Hepatic stellate cell (primary cell): ENCODE data around the gene RNF5.
"Not testable (repeated sequence)": the region's sequence is repeated elsewhere in the genome, so short reads cannot be mapped to it uniquely, and the experiment has no call there.

Experiments used
- DNase-seq: peaks from one replicate; pipeline ENCODE4 v3.0.0; 2011; ENCODE audit warnings: low spot score

RNF5 gene

DNA sequence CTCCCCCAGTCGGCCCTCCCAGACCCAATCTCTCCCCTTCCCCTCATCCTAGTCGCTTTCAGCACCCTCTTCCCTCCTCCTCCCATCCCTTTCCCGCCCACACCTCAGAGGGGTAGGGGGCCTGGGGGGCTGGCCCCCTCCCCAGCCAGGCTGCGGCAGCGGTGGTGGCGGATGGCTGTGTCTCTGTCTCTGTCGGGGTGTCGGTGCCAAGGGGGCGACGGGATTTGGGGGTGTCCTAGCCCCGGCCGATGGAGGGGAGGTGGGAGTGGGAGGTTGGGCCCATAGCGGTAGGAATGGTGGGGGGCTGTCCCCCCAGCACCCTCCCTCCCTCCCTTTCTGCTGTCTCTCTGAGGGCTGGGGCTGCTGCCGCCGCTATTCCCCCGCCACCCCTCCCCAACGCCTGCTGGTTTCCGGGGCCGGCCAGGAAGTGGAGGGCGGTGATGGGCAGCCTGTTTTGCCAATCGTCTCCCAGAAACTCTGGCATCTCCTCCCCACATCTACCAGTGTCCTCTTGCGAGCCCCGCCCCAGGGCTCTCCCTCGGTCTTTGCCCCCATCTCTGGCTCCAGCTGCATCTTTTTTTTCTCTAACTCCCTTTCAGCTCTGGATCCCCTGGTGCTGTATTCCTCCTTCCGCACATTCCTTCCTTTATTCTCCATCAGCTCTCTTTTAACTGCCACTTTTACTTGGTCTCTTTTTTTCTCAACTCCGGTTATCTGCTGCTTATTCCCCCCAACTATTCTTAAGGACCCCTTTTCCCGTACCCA, 2.3 kb upstream of the RNF5 start, which contains the start of gene AGPAT1:
Gene AGPAT1 (minus strand): TSS at position 374 of the 765 bp plus-strand sequence. CDS start 4,588 bp downstream, outside the sequence.
- DNase-seq: peak; percentile 98

DNA sequence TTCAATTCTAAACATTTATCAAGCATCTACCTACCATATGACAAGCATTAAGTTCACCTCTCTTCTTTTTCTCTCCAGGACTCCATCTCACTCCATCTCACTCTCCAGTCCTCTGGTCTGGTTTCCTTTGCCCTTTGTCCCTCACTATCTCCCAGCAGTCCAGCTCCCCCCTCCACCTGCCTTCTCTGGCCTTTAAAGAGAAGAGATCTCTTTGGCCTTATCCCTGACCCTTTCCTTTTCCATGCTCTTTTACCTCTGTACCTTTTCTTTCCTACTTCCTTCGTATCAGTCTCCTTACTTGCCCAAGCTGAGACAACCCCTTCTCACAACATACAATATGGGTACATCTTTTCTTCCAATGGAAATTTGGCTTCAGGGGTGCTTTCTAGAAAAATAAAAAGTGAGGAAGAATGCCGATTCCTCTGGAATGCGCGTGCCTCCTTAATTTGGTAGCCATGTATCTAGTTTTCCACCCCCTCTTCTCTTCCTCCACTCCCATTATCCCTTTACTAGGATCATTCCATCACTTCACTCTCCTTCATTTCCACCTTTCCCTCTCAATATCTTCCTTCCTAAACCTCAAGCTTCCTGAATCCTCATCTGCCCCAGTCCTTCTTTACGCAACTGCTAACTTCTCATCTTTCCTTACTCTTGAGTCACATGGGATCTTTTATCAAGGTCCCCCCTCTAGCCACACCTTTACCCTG, 1.6 kb upstream of the RNF5 start:
- no peak for DNase-seq

DNA sequence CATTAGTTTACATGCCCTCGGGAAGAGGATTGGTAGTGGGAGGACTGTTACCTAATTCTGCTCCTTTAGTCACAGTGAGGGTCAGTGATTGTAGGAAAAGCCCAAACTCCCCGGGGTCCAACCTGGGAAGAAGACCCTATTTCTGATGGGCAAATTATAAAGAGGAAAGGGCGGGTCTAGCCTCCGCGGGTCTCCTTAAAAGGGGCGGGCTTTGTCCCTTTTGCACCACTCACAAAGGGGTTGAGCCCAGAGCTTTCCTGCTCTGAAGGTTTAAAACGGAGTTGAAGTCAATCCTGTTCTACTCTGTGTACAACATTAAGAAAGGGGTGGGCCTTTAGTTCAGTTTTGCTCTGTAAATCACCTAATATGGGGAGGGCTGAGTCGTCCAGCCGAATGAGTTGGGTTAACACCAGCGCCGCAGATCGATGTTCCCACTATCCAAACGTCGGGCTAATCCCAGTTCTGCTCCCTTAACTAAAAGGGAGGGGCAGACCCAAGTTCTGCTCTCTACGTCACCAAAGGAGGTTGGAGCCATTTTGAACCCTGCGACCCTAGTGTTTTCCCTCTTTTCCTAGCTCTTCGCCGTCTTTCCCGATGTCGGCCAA, 920 bp upstream of the RNF5 start:
- DNase-seq: no peak

DNA sequence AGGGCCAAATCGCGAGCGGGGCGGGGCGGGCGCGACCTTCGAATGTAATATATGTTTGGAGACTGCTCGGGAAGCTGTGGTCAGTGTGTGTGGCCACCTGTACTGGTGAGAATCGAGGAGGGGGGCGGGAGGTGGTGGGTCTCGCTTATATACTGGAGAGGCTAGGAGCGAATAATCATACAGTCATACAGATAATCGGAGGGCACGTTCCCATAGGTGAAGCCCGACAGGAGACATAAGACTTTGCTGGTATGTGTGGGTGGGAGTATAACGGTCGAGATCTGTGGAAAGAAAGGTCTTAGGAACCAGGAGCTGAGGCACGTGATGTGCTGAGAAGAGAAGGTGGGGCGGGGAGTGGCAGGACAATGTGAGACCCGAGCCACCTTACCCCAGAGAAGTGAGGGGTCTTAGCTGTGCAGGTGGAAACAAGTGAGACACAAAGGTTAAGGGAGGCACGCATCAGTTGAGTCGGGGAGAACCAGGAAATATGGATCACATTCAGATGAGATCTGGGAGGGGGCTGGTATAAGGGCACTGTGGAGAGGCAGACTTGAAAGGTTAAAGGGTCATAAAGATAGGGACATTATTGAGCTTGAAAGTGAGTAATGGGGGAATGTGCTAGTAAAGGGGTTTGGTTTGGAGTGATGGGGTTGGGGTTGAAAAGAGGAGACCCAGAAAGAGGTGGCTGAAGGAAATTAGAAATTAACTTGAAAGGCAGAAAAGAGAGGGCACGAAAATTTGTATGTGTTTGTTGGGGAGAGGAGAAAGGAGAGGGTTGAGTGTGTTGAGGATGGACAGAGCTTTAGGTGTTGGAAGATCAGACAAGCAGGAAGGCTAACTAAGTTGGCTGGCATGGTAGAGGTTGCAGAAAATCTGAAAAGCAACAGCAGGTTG, 589 bp downstream of the RNF5 start:
- no peak for DNase-seq

DNA sequence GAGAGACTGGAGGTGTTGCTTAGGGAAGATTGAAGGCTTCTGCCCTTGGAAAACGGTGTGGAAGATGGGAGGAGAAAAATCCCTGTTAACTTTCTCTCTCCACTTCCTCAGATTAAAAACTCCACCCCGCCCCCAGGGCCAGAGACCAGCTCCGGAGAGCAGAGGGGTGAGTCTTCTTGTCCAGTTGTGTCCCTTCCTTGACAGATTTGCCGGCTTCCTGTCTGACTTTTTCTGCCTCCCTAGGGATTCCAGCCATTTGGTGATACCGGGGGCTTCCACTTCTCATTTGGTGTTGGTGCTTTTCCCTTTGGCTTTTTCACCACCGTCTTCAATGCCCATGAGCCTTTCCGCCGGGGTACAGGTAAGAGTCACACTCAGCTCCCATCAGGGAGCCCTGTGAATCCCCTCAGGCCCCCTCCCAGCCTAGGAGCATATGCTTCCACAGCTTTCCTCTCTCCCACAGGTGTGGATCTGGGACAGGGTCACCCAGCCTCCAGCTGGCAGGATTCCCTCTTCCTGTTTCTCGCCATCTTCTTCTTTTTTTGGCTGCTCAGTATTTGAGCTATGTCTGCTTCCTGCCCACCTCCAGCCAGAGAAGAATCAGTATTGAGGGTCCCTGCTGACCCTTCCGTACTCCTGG, 1.7 kb downstream of the RNF5 start:
- no peak for DNase-seq

DNA sequence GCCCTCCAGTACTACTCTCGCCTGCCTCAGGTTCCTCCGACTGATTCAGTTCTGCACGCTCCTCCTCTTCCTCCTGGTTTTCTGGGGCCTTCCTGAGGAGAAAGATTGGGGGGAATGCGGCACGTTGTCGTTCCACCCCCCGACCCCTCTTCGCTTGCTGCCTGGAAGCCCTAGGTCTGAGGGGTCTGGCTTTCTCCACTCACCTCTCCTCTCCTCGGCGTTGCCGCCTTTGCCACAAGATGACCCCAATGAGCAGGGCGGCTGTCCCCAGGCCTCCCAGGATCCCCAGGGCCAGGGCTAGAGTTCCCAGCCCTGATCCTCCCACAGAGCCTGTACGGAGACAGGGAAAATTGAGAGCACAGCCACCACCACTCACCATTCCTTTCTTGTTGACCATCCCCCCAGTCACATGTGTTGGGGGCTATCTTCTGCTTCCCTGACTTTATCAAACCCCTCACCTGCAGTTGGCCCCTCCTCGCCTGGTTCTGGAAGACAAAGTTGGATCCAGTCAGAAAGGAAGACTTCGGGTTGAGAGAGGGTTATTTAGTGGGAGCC, 3.0 kb downstream of the RNF5 start:
- DNase-seq: no peak

DNA sequence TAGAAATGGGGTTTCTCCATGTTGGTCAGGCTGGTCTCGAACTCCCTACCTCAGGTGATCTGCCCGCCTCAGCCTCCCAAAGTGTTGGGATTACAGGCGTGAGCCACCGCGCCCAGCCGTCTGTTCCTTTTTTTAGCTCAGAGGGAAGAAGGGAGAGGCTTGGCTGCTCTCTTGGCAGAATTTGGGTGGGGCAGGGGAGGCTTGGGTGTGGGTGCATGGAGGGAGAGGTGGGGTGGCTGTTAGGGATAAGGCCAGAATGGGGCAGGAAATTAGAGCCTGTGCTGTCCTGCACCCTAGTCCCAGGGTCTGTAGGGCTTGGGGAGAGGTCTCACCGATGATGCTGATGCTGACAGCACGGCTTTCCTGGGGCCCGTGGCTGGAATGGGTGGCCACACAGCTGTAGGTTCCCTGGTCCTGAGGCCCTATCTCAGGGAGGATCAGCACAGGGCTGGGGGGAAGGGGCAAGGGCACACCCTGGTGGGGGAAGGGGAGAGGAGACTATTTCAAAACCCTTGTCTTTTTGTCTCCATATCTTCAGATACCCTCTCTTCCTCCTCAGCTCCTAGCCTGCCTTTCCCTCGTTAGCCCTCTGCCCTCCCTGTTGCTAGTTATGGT, 3.8 kb downstream of the RNF5 start:
- no peak for DNase-seq

DNA sequence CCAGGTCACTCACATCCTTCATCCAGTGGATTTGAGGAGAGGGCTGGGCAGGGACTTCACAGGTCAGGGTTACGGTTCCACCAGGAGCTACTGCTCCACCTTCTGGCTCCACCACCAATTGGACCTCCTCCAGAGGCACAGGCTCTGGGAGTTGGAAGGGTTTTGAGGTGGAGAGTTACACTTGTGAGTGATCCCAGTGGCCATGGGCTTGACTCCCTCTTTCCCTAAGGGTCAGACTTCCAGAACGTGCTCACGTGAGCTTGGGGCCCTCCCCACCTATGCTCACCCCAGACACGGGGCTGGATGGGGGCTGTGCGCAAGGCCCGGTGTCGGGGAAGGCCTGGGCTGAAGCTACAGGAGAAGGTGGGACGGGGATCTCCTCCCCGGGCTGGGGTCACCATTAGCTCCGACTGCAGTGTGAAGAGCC, 4.4 kb downstream of the RNF5 start:
- DNase-seq: no peak

DNA sequence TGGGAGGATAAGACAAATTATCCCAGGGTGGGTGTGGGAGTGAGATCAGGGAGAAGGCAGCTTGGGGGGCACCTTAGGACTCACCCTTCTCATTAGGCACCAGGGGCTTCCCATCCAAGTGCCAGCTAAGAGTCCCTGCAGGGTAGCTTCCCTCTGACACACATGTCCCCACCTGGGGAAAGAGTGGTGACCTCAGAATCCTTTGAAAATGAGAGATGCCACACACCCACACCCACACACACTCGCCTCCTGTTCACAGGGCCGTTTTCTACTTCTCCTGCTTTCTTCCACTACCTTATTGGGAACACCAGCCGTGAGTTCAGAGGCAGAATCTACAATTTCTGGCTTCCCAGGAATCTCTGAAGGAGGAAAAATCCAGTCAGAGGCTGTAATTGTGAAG, 4.8 kb downstream of the RNF5 start:
- DNase-seq: no peak

DNA sequence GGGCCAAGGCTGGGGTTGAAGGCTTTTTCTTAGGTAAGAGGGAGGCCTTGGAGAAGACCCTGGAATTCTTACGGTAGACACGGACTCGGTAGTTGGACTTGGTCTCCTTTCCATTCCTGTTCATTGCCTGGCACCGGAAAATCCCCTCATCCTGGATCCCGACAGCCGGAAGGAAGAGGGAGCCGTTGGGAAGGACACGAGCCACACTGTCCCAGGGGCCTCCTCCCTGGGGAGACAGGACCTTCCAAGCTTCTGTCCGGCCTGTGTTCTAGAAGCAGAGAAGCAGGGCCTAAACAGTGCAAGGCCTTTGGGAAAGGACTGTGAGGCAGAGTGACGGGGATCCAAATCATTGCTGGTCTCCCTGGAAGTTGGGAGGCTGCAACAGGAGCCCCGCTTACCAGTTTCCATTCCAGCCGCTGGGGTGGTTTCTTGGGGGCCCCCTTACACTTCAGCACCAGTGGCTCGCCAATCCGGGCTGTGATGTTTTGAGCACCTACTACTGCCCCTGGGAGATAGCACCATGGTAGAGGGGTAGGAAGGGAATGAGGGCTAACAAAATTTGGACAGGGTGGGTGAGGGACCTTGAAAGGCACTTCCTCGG, 5.4 kb downstream of the RNF5 start:
- no peak for DNase-seq

DNA sequence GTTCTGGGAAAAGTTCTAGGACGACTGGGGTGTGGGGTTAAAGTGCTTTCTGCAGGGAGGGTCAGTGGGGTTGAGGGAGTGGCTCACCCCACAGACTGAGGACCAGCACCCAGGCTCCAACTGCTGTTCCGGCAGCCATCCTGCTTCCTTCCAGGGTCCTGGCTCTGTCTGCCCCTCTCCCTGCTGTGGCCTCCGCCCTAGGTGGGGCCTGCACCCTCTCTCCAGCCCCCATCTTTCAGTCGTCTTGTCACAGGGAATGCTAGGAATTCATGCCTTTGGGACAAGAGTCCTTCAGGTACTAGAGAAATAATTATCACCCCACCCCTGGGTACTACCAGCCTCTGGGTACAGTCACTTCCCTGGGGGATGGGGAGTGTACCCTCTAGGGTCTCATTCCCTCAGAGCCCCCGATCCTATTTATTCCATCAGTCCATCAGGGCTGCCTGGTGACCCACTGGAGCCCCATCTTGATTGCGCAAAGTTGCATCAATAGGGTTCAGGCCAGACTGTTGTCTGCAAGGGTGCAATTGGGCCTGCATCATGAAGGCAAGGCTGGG, 6.0 kb downstream of the RNF5 start, which contains the start of gene AGER:
Gene AGER (minus strand): TSS at position 170 of the 557 bp plus-strand sequence. CDS start 31 bp downstream, at position 139.
- DNase-seq: no peak

DNA sequence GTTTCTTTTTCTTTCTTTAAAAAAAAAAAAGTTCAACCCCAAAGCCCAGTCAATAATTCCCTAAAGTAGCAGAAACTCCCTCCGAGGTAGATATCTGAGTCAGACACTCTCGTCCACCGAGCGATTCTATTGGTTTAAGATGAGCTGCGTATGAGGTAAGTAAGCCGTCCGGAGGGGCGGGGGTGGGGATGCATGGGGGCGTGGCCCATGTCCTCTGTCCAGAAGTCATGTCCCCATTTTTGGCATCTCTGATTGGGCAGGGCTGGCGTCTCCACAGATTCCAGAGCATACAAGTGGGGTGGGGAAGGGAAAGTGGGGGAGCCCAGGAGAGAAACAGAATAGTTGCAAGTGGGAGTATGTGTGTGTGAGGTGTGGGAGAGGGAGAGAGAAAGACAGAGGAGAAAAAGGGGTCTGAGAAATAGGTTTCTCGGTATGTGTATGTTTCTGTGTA, 7.5 kb downstream of the RNF5 start:
- DNase-seq: peak; percentile 80

DNA sequence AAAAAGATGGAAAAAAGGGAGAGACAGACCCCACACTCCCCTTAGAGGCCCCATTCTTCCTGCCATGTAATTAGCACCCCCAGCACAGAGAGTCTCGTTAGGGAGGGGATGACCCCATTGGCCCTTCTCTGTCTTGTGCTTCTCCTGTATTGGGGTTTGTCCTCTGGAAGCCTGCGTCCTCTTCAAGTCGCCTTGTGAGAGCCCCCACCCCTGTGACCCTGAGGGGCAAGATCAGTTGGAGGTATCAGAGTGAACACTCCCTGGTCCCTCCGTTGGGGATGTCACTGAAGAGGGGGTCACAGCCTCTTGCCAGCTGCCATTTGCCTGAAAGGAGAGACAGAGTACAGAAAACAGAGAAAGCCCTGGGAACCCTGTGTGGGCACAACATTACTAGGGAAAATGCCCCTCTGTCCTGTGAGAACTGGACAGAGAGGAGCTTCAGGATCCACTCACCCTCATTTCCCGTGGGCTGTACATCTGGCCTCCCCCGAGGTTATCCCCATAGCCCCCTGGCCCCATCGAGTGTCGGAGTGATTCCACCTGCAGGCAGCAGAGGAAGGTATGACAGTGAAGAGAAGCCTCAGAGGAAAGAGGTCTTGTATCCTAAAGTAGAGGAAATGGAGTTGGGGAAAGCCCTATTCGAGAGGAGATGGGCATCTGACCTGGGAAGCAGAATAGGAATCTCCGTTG, 8.1 kb downstream of the RNF5 start:
- not testable (repeated sequence) for DNase-seq

DNA sequence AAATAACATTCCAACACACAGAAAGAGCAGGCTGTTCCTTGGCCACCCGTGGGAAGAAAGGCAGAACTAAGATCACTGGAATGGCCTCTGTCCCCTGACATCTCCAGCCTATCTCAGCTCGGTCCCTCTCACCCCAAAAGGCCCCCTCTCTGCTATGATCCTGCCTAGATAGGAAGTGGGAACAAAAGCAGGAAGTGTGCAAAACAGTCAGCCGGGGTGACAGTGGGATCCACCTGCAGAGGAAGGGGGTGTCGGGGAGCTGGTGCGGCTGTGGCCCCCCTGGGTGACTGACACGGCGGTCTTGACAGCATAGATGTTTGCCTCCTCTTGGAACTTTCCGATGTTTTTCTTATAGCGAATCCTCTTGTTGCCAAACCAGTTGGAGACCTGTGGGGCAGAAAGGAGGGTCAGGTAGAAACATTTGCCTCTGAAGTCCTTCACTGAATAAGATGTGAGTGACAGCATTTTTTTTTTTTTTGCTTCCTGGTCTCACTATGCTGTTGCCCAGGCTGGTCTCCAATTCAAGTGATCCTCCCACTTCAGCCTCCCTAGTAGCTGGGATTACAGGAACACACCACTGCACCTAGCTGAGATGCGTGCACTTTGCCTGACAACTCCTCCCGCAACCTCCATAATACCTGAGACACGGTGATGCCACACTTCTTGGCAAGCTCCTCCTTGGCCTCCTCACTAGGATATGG, 9.0 kb downstream of the RNF5 start:
- no peak for DNase-seq

DNA sequence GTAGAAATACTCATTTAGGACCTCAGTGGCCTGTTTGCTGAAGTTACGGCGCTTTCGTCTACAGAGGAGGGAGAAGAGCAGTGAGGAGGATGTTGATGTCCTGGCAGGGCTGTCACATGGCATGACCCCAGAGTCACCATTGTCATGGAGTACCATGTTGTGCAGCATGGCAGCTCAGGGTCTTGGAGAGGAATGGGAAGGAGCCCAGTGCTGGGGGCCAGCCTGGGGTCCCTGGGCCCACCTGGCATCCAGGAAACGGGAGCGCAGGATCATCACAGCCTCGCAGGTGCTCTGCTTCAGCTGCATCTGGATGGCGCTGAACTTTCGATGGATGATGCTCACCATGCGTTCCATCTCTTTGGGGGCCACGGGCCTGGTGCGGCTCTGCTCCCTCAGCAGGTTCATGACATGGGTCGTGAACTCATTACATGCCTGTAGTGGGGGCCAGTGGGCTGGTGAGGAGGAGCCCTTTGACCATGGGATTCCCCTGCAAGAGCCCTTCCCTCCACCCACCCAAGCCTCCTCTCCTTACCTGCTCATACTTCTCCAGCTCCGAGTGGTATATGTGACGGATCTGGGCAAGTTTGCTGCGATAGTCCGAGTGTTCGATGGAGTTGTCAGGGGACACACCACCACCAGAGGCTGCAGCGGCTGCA, 9.6 kb downstream of the RNF5 start:
- DNase-seq: not testable (repeated sequence)

DNA sequence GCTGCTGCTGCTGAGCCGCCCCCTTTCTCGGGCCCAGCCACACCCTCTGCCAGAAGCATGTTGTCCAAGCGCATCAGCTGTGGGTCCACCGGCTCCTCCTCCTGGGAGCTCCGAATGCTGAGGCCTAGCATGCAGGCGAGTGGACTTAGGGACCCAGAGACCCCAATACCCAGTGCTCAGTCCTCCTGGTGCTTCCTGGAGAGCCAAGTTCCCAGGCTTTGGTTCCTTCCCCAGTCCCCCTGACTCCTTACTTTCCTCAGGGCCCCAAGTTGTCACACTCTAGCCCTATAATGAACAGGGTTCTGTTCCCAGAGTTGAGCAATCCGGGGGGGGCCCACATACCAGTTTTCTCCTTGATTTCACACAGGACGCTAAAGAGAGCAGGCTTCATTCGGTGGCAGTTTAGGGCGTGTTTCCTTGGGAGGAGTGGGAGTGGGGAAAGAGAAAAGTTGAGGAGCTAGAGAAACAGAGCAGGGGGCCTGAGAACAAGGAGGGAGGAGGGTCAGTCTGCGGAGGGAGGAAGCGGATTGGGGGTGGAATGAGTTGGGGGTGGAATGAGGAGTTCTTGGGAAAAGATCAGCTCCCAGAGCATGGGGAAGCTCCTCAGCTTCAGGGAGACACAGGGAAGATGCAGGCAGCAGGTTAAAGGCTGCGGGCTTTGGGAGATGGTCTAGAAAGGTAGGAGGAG, 10.3 kb downstream of the RNF5 start:
- DNase-seq: no peak

DNA sequence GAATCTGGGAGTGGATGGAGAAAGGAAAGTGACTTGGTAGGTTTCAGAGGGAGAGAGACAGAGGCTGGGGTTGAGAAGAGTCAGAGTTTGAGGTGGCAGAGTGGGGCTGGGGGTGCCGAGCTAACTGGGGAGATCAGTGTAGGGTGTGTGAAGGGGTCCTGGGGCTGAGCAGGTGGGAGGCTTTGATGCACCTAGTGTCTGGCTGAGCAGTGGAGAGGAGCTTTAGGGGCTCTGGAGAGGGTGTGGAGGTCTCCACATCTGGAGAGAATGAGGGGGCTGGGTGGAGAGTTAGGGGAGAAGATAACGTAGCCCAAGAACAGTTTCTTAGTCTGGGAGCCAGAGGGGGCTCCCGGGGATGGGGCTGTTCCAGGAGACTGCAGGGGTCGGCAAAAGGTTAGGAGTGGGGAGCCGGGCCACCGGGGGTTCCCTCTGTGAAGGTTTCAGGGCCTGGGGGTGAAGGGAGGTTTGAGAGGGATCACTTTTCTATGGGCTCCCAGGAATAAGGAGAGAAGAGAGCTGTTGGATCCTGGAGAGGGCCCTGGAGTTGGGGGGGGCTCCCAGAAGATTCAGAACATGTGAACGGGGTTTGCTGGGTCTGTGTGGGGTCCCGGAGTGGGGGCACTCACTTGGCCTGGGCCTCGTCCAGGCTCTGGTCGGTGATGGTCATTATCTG, 11.0 kb downstream of the RNF5 start:
- no peak for DNase-seq
